GM23338 (cell line): Measurements from ENCODE around the gene IRF2BP1. TPM values are rescaled to one million over a fixed set of nuclear protein-coding genes. Genes with fewer than 3 reads are reported as not detected.

Experiments
- ATAC-seq: fragments of 200-7000 bp; cut with Tn5 transposase; 3 replicates; pipeline ENCODE4 v1.9.1; 2020
- DNase-seq: peaks from one replicate; pipeline ENCODE4 v3.0.0-alpha.2; 2015; ENCODE audit warnings: low spot score
- H2AFZ ChIP-seq: fragments of 200-600 bp; sonication (generic); 2 replicates; pipeline ENCODE4 v1.8.0; 2016; ENCODE audit warnings: antibody characterized with exemption, mild to moderate bottlenecking, moderate library complexity
- H3F3A ChIP-seq: fragments of 200-600 bp; sonication (generic); replicated peaks from 2 replicates; pipeline ENCODE4 v1.8.0; 2017; ENCODE audit warnings: antibody characterized with exemption, mixed run types, low read depth
- H3K27ac ChIP-seq: fragments of 200-600 bp; sonication (generic); 2 replicates; pipeline ENCODE4 v1.6.1; 2016; ENCODE audit warnings: low read depth
- H3K27me3 ChIP-seq: fragments of 200-600 bp; sonication (generic); 2 replicates; pipeline ENCODE4 v1.8.0; 2016; ENCODE audit warnings: mild to moderate bottlenecking, mixed run types, moderate library complexity; ENCODE audit not compliant: insufficient read depth
- H3K36me3 ChIP-seq: fragments of 200-600 bp; sonication (generic); 2 replicates; pipeline ENCODE4 v1.8.0; 2016; ENCODE audit warnings: mild to moderate bottlenecking; ENCODE audit not compliant: insufficient read depth
- H3K4me1 ChIP-seq: fragments of 200-600 bp; sonication (generic); 2 replicates; pipeline ENCODE4 v1.8.0; 2016; ENCODE audit warnings: mild to moderate bottlenecking, moderate library complexity; ENCODE audit not compliant: insufficient read depth
- H3K4me2 ChIP-seq: fragments of 200-600 bp; sonication (generic); 2 replicates; pipeline ENCODE4 v1.7.1; 2017; ENCODE audit warnings: mixed run types
- H3K4me3 ChIP-seq: fragments of 200-600 bp; sonication (generic); 2 replicates; pipeline ENCODE4 v1.6.1; 2016; ENCODE audit warnings: mixed run types
- H3K79me2 ChIP-seq: fragments of 200-600 bp; sonication (generic); replicated peaks from 2 replicates; pipeline ENCODE4 v1.8.0; 2017; ENCODE audit warnings: mild to moderate bottlenecking; ENCODE audit not compliant: insufficient read depth
- H3K9me2 ChIP-seq: fragments of 200-600 bp; sonication (generic); 2 replicates; pipeline ENCODE4 v1.8.0; 2017; ENCODE audit not compliant: insufficient read depth
- H4K20me1 ChIP-seq: fragments of 200-600 bp; sonication (generic); replicated peaks from 2 replicates; pipeline ENCODE4 v1.8.0; 2017; ENCODE audit warnings: mild to moderate bottlenecking; ENCODE audit not compliant: insufficient read depth
- H3K27ac Mint-ChIP-seq: 2 replicates; pipeline ENCODE4 v1.8.0; 2020; ENCODE audit warnings: inconsistent platforms, mild to moderate bottlenecking, moderate library complexity, mixed read lengths
- H3K27me3 Mint-ChIP-seq: 3 replicates; pipeline ENCODE4 v1.8.0; 2022; ENCODE audit warnings: low read depth, mild to moderate bottlenecking, moderate library complexity, mixed read lengths, inconsistent platforms; ENCODE audit not compliant: insufficient read depth, poor library complexity
- H3K36me3 Mint-ChIP-seq: 3 replicates; pipeline ENCODE4 v1.8.0; 2021; ENCODE audit warnings: low read depth, mild to moderate bottlenecking, inconsistent platforms, moderate library complexity, mixed read lengths
- H3K4me1 Mint-ChIP-seq: 3 replicates; pipeline ENCODE4 v1.8.0; 2020; ENCODE audit warnings: mild to moderate bottlenecking, inconsistent platforms, mixed read lengths
- H3K4me3 Mint-ChIP-seq: 3 replicates; pipeline ENCODE4 v1.8.0; 2021; ENCODE audit warnings: moderate library complexity, mild to moderate bottlenecking, inconsistent platforms, mixed read lengths
- H3K9me3 Mint-ChIP-seq: 3 replicates; pipeline ENCODE4 v1.8.0; 2020; ENCODE audit warnings: moderate library complexity, mild to moderate bottlenecking, inconsistent platforms, mixed read lengths
- CREB1 ChIP-seq: fragments of 250-450 bp; sonication (Bioruptor Pico); IDR thresholded peaks from 2 replicates; pipeline ENCODE4 v1.5.0; 2020; ENCODE audit warnings: low read depth, mild to moderate bottlenecking, moderate library complexity
- EZH2 ChIP-seq: fragments of 200-600 bp; sonication (generic); IDR thresholded peaks from one replicate; pipeline ENCODE4 v1.8.0; 2017; ENCODE audit warnings: antibody characterized with exemption, mild to moderate bottlenecking, low read depth; ENCODE audit not compliant: unreplicated experiment
- EZH2phosphoT487 ChIP-seq: fragments of 200-600 bp; sonication (generic); IDR thresholded peaks from one replicate; pipeline ENCODE4 v1.8.1; 2018; ENCODE audit warnings: antibody characterized with exemption; ENCODE audit not compliant: unreplicated experiment
- JUNB ChIP-seq: IDR thresholded peaks from one replicate; pipeline ENCODE4 v1.6.1; 2016; ENCODE audit warnings: antibody characterized with exemption; ENCODE audit not compliant: unreplicated experiment
- POLR2AphosphoS5 ChIP-seq: IDR thresholded peaks from 2 replicates; pipeline ENCODE4 v1.6.1; 2016; ENCODE audit warnings: antibody characterized with exemption, low read depth
- ZNF331 ChIP-seq: fragments of 250-450 bp; sonication (Bioruptor Pico); IDR thresholded peaks from 2 replicates; pipeline ENCODE4 v1.5.0; 2020; ENCODE audit warnings: low read depth, mild to moderate bottlenecking, moderate library complexity
- polyA plus RNA-seq: library from polyadenylated mRNA; unstranded; fragments of >200 nt; fragmentation: Nextera tagmentation; extraction: Ambion mirVana; gene quantifications from 2 replicates; pipeline ENCODE4 v1.2.1, GENCODE V29; 2016
- total RNA-seq: library from RNA; depleted of rRNA; stranded (reverse); fragments of >200 nt; shearing (Covaris generic); gene quantifications from 2 replicates; pipeline ENCODE4 v1.2.3, GENCODE V29; 2014
- TF ChIP-seq, protein P1 (sequence below): IDR thresholded peaks from one replicate; pipeline ENCODE4 v1.6.1; 2018; ENCODE audit warnings: antibody characterized with exemption; ENCODE audit not compliant: unreplicated experiment
- TF ChIP-seq, protein P2 (sequence below), 2 experiments: fragments of 200-600 bp in 1 of 2; sonication (generic) in 1 of 2; conservative IDR thresholded peaks; 2 replicates each; pipeline versions ENCODE4 v1.5.1 to v1.6.1; 2016 to 2017; ENCODE audit warnings: antibody characterized with exemption in 2 of 2, low read depth in 2 of 2, mild to moderate bottlenecking in 2 of 2, moderate library complexity in 1 of 2

The IRF2BP1 gene
- total and polyA plus RNA-seq, 2 experiments from 2014 or later, result 10.4 to 41.6 TPM

DNA sequence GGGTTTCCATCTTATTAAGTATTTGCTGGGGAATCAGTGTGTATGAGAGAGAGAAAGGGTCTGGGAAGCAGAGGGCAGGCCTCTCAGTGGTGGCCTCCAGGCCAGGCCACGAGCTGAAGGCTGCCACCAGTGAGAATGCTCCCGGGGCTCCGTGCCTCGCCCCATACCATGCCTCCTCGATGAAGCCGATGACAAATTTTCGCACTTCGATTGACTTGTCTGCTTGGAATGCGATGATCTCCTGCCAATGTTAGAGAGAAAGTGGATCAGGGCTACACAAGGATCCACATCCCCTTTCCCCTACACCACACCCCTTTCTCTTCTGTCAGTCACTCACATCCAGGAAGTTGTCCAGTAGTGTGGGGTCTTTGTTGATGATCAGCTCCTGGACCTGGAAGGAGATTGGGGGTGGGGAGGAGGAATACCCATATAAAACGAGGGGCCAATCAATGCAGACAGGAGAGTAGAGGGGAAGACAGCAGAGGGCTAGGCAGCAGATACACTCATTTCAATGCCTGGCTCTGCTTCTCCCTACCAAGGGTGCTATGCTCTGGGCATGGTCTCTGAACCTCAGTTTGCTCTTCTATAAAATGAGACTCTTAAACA, 33.7 kb downstream of the IRF2BP1 start (continued):
- TF ChIP-seq, protein P1, sequence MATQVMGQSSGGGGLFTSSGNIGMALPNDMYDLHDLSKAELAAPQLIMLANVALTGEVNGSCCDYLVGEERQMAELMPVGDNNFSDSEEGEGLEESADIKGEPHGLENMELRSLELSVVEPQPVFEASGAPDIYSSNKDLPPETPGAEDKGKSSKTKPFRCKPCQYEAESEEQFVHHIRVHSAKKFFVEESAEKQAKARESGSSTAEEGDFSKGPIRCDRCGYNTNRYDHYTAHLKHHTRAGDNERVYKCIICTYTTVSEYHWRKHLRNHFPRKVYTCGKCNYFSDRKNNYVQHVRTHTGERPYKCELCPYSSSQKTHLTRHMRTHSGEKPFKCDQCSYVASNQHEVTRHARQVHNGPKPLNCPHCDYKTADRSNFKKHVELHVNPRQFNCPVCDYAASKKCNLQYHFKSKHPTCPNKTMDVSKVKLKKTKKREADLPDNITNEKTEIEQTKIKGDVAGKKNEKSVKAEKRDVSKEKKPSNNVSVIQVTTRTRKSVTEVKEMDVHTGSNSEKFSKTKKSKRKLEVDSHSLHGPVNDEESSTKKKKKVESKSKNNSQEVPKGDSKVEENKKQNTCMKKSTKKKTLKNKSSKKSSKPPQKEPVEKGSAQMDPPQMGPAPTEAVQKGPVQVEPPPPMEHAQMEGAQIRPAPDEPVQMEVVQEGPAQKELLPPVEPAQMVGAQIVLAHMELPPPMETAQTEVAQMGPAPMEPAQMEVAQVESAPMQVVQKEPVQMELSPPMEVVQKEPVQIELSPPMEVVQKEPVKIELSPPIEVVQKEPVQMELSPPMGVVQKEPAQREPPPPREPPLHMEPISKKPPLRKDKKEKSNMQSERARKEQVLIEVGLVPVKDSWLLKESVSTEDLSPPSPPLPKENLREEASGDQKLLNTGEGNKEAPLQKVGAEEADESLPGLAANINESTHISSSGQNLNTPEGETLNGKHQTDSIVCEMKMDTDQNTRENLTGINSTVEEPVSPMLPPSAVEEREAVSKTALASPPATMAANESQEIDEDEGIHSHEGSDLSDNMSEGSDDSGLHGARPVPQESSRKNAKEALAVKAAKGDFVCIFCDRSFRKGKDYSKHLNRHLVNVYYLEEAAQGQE, result no peak

DNA sequence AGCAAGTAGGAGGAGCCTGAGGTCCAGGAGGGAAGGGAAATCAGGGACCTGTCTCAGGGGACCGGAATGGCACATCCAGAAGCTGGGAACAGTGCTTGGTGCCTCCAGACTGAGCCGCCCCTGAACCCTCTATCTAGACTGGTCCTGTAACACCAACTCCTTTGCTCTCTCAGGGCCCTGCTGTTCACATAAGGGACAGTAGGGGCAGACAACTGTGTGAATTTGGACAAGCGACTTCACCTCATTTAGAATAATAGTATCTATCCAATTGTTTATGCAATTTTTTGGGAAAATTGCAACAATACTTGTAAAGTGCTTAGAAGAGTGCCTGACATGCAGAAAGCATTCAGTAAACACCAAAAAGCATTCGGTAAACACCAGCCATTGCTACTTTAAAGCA, 37.0 kb downstream of the IRF2BP1 start:
- ATAC-seq (peak; percentile 84), DNase-seq (peak; percentile 37)
- Histone ChIP-seq H2AFZ (no peak overlapping the region), H3K79me2 (no peaks in the 10 kb centered on the region), H3F3A (peaks cover 20% of the 10 kb centered on the region), H3K9me2 (no peaks in the 10 kb centered on the region), H3K36me3 (peaks cover 75% of the 10 kb centered on the region), H3K27ac (no peak overlapping the region), H3K27me3 (no peaks in the 10 kb centered on the region), H3K4me3 (no peak overlapping the region), H4K20me1 (peaks cover 28% of the 10 kb centered on the region), H3K4me1 (no peaks in the 10 kb centered on the region), H3K4me2 (no peak overlapping the region)
- H3K4me1 Mint-ChIP-seq, result no peaks in the 10 kb centered on the region
- H3K36me3 Mint-ChIP-seq, result peaks cover 85% of the 10 kb centered on the region
- no peaks in the 10 kb centered on the region for H3K9me3 Mint-ChIP-seq
- no peak overlapping the region for H3K4me3 Mint-ChIP-seq
- H3K27ac Mint-ChIP-seq, result no peak overlapping the region
- H3K27me3 Mint-ChIP-seq, result peaks cover 6% of the 10 kb centered on the region
- TF ChIP-seq, protein P2, sequence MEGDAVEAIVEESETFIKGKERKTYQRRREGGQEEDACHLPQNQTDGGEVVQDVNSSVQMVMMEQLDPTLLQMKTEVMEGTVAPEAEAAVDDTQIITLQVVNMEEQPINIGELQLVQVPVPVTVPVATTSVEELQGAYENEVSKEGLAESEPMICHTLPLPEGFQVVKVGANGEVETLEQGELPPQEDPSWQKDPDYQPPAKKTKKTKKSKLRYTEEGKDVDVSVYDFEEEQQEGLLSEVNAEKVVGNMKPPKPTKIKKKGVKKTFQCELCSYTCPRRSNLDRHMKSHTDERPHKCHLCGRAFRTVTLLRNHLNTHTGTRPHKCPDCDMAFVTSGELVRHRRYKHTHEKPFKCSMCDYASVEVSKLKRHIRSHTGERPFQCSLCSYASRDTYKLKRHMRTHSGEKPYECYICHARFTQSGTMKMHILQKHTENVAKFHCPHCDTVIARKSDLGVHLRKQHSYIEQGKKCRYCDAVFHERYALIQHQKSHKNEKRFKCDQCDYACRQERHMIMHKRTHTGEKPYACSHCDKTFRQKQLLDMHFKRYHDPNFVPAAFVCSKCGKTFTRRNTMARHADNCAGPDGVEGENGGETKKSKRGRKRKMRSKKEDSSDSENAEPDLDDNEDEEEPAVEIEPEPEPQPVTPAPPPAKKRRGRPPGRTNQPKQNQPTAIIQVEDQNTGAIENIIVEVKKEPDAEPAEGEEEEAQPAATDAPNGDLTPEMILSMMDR (conservative IDR thresholded peaks at IDR 0.05; ENCODE audit: low read depth in 2 of 2), result peak; percentile 12 to 34; a peak in 3 of 4 replicates
- no peak for TF ChIP-seq JUNB

DNA sequence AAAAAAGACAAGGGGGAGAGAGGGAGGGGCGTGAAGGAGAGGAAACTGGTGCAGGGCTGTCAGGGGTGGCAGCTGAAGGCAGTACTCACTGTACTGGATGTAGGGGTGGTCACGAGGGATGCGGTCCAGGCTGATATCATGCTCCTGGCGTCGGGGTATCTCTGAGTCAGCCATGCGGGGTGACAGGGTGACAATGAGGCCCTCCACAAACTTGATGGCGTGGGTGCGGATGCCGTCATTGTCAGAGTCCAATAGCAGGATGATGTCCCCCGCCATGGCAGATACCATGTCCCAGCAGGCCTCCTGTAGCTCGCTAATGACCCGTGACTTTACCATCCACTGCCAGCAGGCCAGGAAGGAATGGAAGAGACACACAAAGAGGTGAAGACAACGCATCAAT, 38.3 kb downstream of the IRF2BP1 start:
- ATAC-seq, result no peak
- TF ChIP-seq ZNF331 (CRISPR knock-in tag) (no peak), CREB1 (CRISPR knock-in tag) (no peak), EZH2phosphoT487 (no peak), POLR2AphosphoS5 (no peak), EZH2 (no peak)
- TF ChIP-seq, protein P1, result no peak
- TF ChIP-seq, protein P2 (conservative IDR thresholded peaks at IDR 0.05; ENCODE audit: low read depth in 2 of 2), result no peak

More for the DNA sequence above, 38.3 kb downstream of the IRF2BP1 start:
- Mint-ChIP-seq H3K4me1 (no peaks in the 10 kb centered on the region), H3K9me3 (no peaks in the 10 kb centered on the region), H3K36me3 (peaks cover 91% of the 10 kb centered on the region), H3K27ac (no peak overlapping the region), H3K4me3 (no peak overlapping the region), H3K27me3 (peaks cover 7% of the 10 kb centered on the region)
- Histone ChIP-seq H3K27me3 (no peaks in the 10 kb centered on the region), H3K4me3 (no peak overlapping the region), H3K79me2 (no peaks in the 10 kb centered on the region), H3K9me2 (no peaks in the 10 kb centered on the region), H3K4me1 (no peaks in the 10 kb centered on the region), H4K20me1 (peaks cover 23% of the 10 kb centered on the region), H3K36me3 (peaks cover 87% of the 10 kb centered on the region), H2AFZ (no peak overlapping the region), H3K4me2 (no peak overlapping the region), H3F3A (peaks cover 22% of the 10 kb centered on the region), H3K27ac (no peak overlapping the region)
- no peak for DNase-seq
